ENCODE results near the gene HPX. TPM values are rescaled to one million over a fixed set of nuclear protein-coding genes. Genes with fewer than 3 reads are reported as not detected.

The HPX gene
- total and polyA plus RNA-seq, 2 of the 13 experiments (the other 11 are each of a cell fraction or from before 2014, with no cell fraction given), result 9.2 to 57.4 TPM

- TF ChIP-seq AHDC1 (CRISPR knock-in tag; IDR thresholded peaks at IDR 0.05; ENCODE audit: borderline replicate concordance), result no peak
- 0 out of 2 replicates have a peak, but pooled peaks have one; percentile 33 for TF ChIP-seq IRF2 (CRISPR knock-in tag; IDR thresholded peaks at IDR 0.05)
- no peak for TF ChIP-seq HBP1 (CRISPR knock-in tag; IDR thresholded peaks at IDR 0.05; ENCODE audit: low read depth)
- TF ChIP-seq GPBP1L1 (CRISPR knock-in tag; IDR thresholded peaks at IDR 0.05), result no peak
- TF ChIP-seq YEATS2 (CRISPR knock-in tag; IDR thresholded peaks at IDR 0.05; ENCODE audit: borderline replicate concordance), result no peak
- peak; percentile 49; the same call in 1 of the 2 replicates for TF ChIP-seq TBX2 (CRISPR knock-in tag; IDR thresholded peaks at IDR 0.05; ENCODE audit: borderline replicate concordance)
- TF ChIP-seq CREM (IDR thresholded peaks at IDR 0.05), result peak; percentile 54; the same call in 1 of the 2 replicates
- TF ChIP-seq CREM (CRISPR knock-in tag; IDR thresholded peaks at IDR 0.05), result no peak
- TF ChIP-seq CCDC6 (CRISPR knock-in tag; IDR thresholded peaks at IDR 0.05), result no peak
- peak; percentile 73 for TF ChIP-seq SIX1 (CRISPR knock-in tag; IDR thresholded peaks at IDR 0.05; ENCODE audit: borderline replicate concordance)
- TF ChIP-seq ZNF263 (CRISPR knock-in tag; IDR thresholded peaks at IDR 0.05), result peak; percentile 54; the same call in 1 of the 2 replicates
- TF ChIP-seq PITX1 (CRISPR knock-in tag; IDR thresholded peaks at IDR 0.05), result 0 out of 2 replicates have a peak, but pooled peaks have one; percentile 36
- TF ChIP-seq HMG20B (CRISPR knock-in tag; conservative IDR thresholded peaks at IDR 0.05), result peak; percentile 91
- TF ChIP-seq PRDM4 (CRISPR knock-in tag; IDR thresholded peaks at IDR 0.05; ENCODE audit: borderline replicate concordance), result no peak
- TF ChIP-seq RXRB (CRISPR knock-in tag; IDR thresholded peaks at IDR 0.05; ENCODE audit: borderline replicate concordance), result peak; percentile 70; the same call in 1 of the 2 replicates
- peak; percentile 98 for TF ChIP-seq ZNF281 (CRISPR knock-in tag; IDR thresholded peaks at IDR 0.05; ENCODE audit: borderline replicate concordance)
Measured at GRCh38 chr11:6440906-6441358, at the start of gene HPX (continued).

All from HepG2 (cell line).